A673 (cell line): ENCODE results near the gene BTN1A1. TPM values are rescaled to one million over a fixed set of nuclear protein-coding genes. Genes with fewer than 3 reads are reported as not detected.
"Not testable (repeated sequence)": the region's sequence is repeated elsewhere in the genome, so short reads cannot be mapped to it uniquely, and the experiment has no call there.

ENCODE experiments used
- BruUV-seq: library from RNA; stranded (reverse); fragments of 400-500 nt; replicated peaks from 2 replicates; lab custom pipeline; 2021; lab: Mats Ljungman, UMichigan
- CTCF ChIA-PET: fragments of 300-600 bp; sonication (Branson Sonifier 250); formaldehyde crosslinking; loops from one replicate; lab custom pipeline; 2022; ENCODE audit warnings: antibody characterized with exemption; lab: Charles Lee
- POLR2A ChIA-PET: fragments of 300-600 bp; sonication (Branson Sonifier 250); formaldehyde crosslinking; loops from one replicate; lab custom pipeline; 2022; ENCODE audit warnings: antibody characterized with exemption; ENCODE audit not compliant: low non-redundant PET; lab: Charles Lee
- DNase-seq: peaks from one replicate; pipeline ENCODE4 v3.0.0-alpha.2; 2015; ENCODE audit warnings: low spot score
- H3K27ac ChIP-seq: fragments of 200-600 bp; sonication (generic); 2 replicates; pipeline ENCODE4 v1.5.1; 2016; ENCODE audit warnings: mixed run types, low read depth, mild to moderate bottlenecking, mixed read lengths, antibody characterized with exemption, low read length; ENCODE audit not compliant: poor library complexity, severe bottlenecking
- H3K27me3 ChIP-seq: fragments of 200-600 bp; sonication (generic); replicated peaks from 2 replicates; pipeline ENCODE4 v1.6.1; 2017; ENCODE audit warnings: mixed run types, low read depth, mild to moderate bottlenecking, mixed read lengths, antibody characterized with exemption, low read length; ENCODE audit not compliant: insufficient read depth, poor library complexity
- H3K36me3 ChIP-seq: fragments of 200-600 bp; sonication (generic); 2 replicates; pipeline ENCODE4 v1.6.1; 2016; ENCODE audit warnings: mixed run types, mild to moderate bottlenecking, mixed read lengths, antibody characterized with exemption, low read length; ENCODE audit not compliant: insufficient read depth, poor library complexity, severe bottlenecking
- H3K4me1 ChIP-seq: fragments of 200-600 bp; sonication (generic); 2 replicates; pipeline ENCODE4 v1.6.1; 2017; ENCODE audit warnings: mixed run types, mild to moderate bottlenecking, mixed read lengths, antibody characterized with exemption, low read length; ENCODE audit not compliant: insufficient read depth, poor library complexity, severe bottlenecking
- H3K4me3 ChIP-seq: fragments of 200-600 bp; sonication (generic); 2 replicates; pipeline ENCODE4 v1.5.1; 2016; ENCODE audit warnings: low read depth, mixed run types, mild to moderate bottlenecking, mixed read lengths, low read length; ENCODE audit not compliant: poor library complexity, severe bottlenecking
- H3K9me3 ChIP-seq: fragments of 200-600 bp; sonication (generic); 2 replicates; pipeline ENCODE4 v1.6.1; 2016; ENCODE audit warnings: mixed run types, low read depth, mild to moderate bottlenecking, mixed read lengths, antibody characterized with exemption, low read length; ENCODE audit not compliant: poor library complexity, severe bottlenecking
- EZH2 ChIP-seq: fragments of 200-600 bp; sonication (generic); IDR thresholded peaks from 2 replicates; pipeline ENCODE4 v1.6.1; 2017; ENCODE audit warnings: borderline replicate concordance, low read depth, mild to moderate bottlenecking, mixed read lengths, antibody characterized with exemption, low read length; ENCODE audit not compliant: poor library complexity, severe bottlenecking
- intact Hi-C: fragments of 100-400 bp; cut with micrococcal nuclease; formaldehyde crosslinking; loops from one replicate; pipeline ENCODE4 v1.10.0; 2022; ENCODE audit not compliant: unreplicated experiment
- total RNA-seq: library from RNA; stranded (reverse); gene quantifications from 2 replicates; pipeline ENCODE4 v1.2.3, GENCODE V29; 2021
- TF ChIP-seq, protein P1 (sequence below): fragments of 300-800, 200-600 bp; sonication (generic); conservative IDR thresholded peaks from 2 replicates; pipeline ENCODE4 v1.5.1; 2017; ENCODE audit warnings: low read depth, mild to moderate bottlenecking, antibody characterized with exemption, low read length, moderate library complexity, mixed read lengths

Gene BTN1A1
- total RNA-seq, 1 experiment from 2014 or later = not detected

GRCh38 chr6:26459023-26459810 is 40.9 kb upstream of the BTN1A1 start:
- intact Hi-C loops = no loop called here
- H3K4me1 ChIP-seq = peaks cover 8% of the 10 kb centered on the region
- CTCF ChIA-PET = no interaction called here
- H3K27ac ChIP-seq = no peak overlapping the region
- H3K27me3 ChIP-seq = no peaks in the 10 kb centered on the region
- no peaks in the 10 kb centered on the region for H3K9me3 ChIP-seq
- TF ChIP-seq EZH2 = no peak
- TF ChIP-seq, protein P1, sequence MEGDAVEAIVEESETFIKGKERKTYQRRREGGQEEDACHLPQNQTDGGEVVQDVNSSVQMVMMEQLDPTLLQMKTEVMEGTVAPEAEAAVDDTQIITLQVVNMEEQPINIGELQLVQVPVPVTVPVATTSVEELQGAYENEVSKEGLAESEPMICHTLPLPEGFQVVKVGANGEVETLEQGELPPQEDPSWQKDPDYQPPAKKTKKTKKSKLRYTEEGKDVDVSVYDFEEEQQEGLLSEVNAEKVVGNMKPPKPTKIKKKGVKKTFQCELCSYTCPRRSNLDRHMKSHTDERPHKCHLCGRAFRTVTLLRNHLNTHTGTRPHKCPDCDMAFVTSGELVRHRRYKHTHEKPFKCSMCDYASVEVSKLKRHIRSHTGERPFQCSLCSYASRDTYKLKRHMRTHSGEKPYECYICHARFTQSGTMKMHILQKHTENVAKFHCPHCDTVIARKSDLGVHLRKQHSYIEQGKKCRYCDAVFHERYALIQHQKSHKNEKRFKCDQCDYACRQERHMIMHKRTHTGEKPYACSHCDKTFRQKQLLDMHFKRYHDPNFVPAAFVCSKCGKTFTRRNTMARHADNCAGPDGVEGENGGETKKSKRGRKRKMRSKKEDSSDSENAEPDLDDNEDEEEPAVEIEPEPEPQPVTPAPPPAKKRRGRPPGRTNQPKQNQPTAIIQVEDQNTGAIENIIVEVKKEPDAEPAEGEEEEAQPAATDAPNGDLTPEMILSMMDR = no peak
- no peak for DNase-seq
- peak overlapping the region; percentile 70 for H3K4me3 ChIP-seq
- peaks cover 50% of the 10 kb centered on the region for H3K36me3 ChIP-seq
- POLR2A ChIA-PET = no interaction called here
- no TSS peak for BruUV-seq

- H3K4me3 ChIP-seq, H3K9me3 ChIP-seq, intact Hi-C loops, H3K27ac ChIP-seq, DNase-seq, CTCF ChIA-PET, H3K27me3 ChIP-seq, H3K4me1 ChIP-seq, BruUV-seq, POLR2A ChIA-PET: not testable (repeated sequence)
- peaks cover 72% of the 10 kb centered on the region for H3K36me3 ChIP-seq
Observed at GRCh38 chr6:26461353-26461752, 38.8 kb upstream of the BTN1A1 start.

GRCh38 chr6:26464014-26464413 is 36.1 kb upstream of the BTN1A1 start:
- ChIA-PET POLR2A (no interaction called here), CTCF (no interaction called here)
- BruUV-seq = no TSS peak
- no peak for DNase-seq
- H3K27ac ChIP-seq = no peak overlapping the region
- intact Hi-C loops = no loop called here
- no peak for TF ChIP-seq EZH2
- TF ChIP-seq, protein P1 = no peak
- peaks cover 94% of the 10 kb centered on the region for H3K36me3 ChIP-seq
- peaks cover 6% of the 10 kb centered on the region for H3K4me1 ChIP-seq
- H3K4me3 ChIP-seq = no peak overlapping the region
- no peaks in the 10 kb centered on the region for H3K9me3 ChIP-seq
- H3K27me3 ChIP-seq = no peaks in the 10 kb centered on the region
